Activated naive CD4-positive, alpha-beta T cell treated with anti-CD3 and anti-CD28 coated beads, Interleukin-2, amount 50 U/mL, for 16 hours (primary cell): ENCODE data around the gene MCM7.

Experiments used
- DNase-seq: peaks from one replicate; pipeline ENCODE4 v3.0.0-alpha.2; 2020

MCM7 gene

DNA sequence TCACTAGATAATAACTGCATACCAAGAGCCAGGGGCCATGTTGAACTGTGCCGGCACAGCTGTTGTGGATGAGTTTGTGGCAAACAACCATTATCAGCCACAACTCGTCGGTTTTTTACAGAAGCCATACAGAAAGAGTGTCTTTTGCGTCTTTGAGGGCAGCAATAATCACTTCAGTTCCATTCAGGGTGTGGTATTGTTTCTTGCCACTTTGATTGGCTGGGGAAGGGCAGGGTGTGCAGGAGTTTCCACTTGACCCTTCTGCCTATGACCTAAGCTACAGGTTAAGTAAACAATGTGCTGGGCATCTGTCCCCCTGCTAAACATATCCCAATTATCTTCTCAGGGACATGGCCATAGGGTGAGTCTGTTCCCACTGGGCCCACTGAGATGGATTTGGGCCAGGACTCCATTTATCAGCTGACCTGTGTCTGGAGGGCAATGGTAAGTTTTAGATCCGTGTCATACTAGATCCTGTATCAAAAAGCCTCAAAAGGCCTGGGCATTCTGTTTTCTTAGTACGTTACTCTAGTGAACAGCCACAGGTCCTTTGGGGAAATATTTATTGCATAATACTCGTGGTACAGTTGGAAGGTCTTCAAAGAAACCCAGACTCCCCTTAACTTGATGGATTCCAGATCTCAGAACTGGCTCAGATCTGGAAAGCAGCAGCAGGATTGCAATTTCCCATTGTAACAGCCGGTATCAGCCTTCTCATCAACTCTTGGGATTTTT, 35.6 kb downstream of the MCM7 start:
- no peak for DNase-seq

GRCh38 chr7:100064162-100064561, 37.0 kb downstream of the MCM7 start:
- no peak for DNase-seq

DNA sequence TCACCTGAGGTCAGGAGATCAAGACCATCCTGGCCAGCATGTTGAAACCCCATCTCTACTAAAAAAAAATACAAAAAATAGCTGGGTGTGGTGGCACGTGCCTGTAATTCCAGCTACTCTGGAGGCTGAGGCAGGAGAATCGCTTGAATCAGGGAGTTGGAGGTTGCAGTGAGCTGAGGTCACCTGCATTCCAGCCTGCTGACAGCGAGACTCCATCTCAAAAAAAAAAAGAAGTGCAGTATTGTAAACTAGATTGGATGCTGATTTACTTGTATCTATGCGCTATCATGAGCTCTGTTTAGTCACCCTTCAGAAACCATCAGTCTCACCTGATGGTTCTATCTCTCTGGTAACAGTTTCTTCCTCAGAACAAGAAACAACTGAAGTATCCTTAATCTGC, 37.8 kb downstream of the MCM7 start:
- no peak for DNase-seq

GRCh38 chr7:100061518-100062193, 39.5 kb downstream of the MCM7 start:
- DNase-seq: no peak

DNA sequence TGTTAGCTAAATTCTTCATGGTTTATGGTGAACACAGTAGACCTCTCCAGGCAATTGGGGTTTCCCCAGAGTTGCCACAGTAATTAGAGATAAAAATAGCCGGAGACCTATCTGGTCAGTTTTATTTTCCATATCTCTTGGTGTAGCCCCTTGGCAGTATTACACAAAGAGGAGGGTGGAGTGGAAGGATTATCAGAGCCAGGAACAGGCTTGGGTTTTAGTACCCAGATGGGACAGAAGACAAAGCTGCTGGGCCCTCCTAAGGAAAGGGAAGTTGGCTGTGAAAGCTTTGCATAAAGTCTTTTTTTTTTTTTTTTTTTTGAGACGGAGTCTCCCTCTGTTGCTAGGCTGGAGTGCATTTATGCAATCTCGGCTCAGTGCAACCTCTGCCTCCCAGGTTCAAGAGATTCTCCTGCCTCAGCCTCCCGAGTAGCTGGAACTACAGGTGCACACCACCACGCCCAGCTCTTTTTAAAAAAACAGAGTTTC, 41.9 kb downstream of the MCM7 start:
- no peak for DNase-seq

DNA sequence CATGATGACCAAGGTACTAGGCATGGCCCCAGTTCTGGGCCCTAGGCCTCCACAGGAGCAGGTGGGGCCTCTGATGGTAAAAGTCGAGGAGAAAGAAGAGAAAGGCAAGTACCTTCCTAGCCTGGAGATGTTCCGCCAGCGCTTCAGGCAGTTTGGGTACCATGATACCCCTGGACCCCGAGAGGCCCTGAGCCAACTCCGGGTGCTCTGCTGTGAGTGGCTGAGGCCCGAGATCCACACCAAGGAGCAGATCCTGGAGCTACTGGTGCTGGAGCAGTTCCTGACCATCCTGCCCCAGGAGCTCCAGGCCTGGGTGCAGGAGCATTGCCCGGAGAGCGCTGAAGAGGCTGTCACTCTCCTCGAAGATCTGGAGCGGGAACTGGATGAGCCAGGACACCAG, 44.2 kb downstream of the MCM7 start:
- DNase-seq: no peak

DNA sequence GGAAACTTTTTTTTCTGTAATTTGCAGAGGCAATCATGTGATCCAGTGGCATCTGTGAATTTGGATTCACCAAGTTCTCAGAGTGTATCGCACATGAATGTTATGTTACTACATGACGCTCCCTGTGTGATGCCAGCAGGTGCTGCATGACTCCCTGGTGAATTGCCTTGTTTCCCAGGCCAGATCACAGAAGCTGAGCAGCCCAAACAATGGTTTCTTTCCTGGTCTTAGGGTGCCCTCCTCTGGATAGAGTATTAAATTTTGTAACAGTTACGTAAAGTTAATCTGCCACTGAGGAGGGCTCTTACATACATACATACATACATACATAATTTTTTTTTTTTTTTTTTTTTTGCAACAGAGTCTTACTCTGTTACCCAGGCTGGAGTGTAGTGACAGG, 48.0 kb downstream of the MCM7 start:
- DNase-seq: no peak

- no peak for DNase-seq
These were observed 49.6 kb downstream of the MCM7 start for GRCh38 chr7:100051611-100052010.

GRCh38 chr7:100049441-100050291, 51.5 kb downstream of the MCM7 start, which contains the start of gene ZSCAN21:
Gene ZSCAN21 (plus strand): TSS chr7:100049774. CDS start chr7:100057007, 7,233 bp downstream.
- peak; percentile 84 for DNase-seq

DNA sequence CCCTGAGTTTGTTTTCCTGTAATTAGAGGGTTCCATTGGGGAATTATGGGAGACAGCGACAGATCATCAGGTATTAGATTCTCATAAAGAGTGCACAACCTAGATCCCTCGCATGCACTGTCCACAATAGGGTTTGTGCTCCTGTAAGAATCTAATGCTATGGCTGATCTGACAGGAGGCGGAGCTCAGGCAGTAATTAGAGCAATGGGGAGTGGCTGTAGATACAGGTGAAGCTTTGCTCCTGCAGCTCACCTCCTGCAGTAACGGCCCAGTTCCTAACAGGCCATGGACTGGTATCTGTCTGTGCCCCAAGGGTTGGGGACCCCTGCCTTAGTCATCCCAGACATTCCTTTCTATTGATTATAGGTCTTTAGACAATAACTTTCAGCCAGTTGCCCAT, 52.5 kb downstream of the MCM7 start:
- DNase-seq: no peak

DNA sequence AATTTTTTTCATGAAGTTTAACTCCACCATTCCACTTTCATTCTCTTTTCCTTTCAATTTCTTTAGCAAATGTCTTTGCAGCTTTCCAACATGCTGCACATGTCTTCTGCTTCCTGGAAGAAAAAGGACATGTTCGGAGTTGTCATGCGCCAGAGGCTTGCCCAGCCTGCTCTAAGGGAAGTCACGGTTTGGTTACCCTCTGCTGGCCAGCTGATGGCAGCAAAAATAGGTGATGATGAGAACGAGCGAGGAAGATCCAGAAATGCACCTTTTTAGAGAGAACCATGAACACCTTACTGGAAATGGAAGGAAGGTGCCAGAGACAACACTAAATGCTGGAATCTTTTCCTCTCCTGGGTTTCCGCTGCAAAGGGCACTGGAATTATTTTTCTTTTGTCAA, 56.5 kb downstream of the MCM7 start:
- DNase-seq: no peak
